SH-SY5Y (cell line): Measurements from ENCODE around the gene ATP9A.

Source experiments
- GATA2 ChIP-seq: IDR thresholded peaks from 2 replicates; pipeline ENCODE4 v1.6.1; 2011; ENCODE audit warnings: mild to moderate bottlenecking, low read depth, low read length
- GATA3 ChIP-seq: IDR thresholded peaks from 2 replicates; pipeline ENCODE4 v1.6.1; 2011; ENCODE audit warnings: low read depth, mild to moderate bottlenecking, low read length, moderate library complexity

DNA sequence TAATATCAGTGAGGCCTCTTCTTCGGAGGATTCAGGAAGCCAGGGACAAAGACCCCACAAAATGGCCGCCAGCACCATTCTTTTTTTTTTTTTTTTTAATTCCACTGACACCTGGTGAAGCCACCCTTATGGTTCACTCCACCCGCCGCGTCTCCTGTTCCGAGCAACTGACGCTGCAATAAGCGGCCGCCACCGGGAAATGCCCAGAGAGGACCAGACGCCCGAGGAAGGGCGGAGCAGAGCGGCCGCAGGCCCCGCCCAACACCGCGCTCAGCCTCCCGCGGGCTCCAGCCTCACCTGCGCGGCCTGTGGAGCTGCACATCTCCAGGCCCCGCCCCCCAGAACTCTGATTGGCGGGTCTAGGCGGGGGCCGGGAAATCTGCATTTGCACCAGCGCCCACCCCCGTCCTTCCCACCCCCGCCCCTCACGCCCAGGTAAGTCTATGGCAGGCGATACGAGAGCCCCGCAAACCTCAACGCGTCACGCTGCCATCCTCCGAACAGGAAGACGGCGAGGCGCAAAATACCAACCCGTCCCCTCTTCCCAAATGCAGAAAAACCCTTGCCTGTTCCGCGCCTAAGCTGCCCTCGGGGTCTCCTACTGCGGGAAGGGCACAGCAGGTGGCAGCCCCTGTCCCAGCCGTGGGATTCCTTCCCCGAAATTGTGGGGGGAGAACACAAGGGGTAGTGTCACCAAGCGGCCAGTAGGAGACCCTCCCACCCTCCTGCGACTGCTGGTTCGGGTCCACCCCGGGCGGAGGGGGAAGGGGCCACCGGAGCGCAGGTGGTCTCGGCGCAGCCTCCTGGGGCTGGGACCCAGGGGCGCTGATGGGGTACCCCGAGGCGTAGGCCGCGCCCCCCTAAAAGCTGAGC is 960 bp downstream of the ATP9A start:
- no peak for TF ChIP-seq GATA3
- TF ChIP-seq GATA2: no peak
